ENCODE measurements around the gene S100A7A.

Gene S100A7A

GRCh38 chr1:153429266-153430165, 13.2 kb downstream of the S100A7A start:
- no peaks in the 10 kb centered on the region for H3K36me3 ChIP-seq (ENCODE audit: control insufficient read depth in 1 of 2, insufficient read depth in 2 of 2, low read length in 2 of 2)
- no peaks in the 10 kb centered on the region for H3K27me3 ChIP-seq (ENCODE audit: low read depth, low read length)
- H3K4me3 ChIP-seq (ENCODE audit: low read depth in 1 of 2, low read length in 2 of 2) = no peak overlapping the region
- H3K4me1 ChIP-seq (ENCODE audit: control insufficient read depth in 1 of 2, insufficient read depth in 2 of 2, low read length in 2 of 2) = no peaks in the 10 kb centered on the region
- no peaks in the 10 kb centered on the region for H3K9me3 ChIP-seq (ENCODE audit: control insufficient read depth in 1 of 2, low read length in 2 of 2)
- H3K27ac ChIP-seq (ENCODE audit: low read length) = no peak overlapping the region

- Histone ChIP-seq H3K4me1 (ENCODE audit: control insufficient read depth in 1 of 2, insufficient read depth in 2 of 2, low read length in 2 of 2) (no peaks in the 10 kb centered on the region), H3K27me3 (ENCODE audit: low read depth, low read length) (no peaks in the 10 kb centered on the region), H3K9me3 (ENCODE audit: control insufficient read depth in 1 of 2, low read length in 2 of 2) (no peaks in the 10 kb centered on the region), H3K27ac (ENCODE audit: low read length) (no peak overlapping the region), H3K4me3 (ENCODE audit: low read depth in 1 of 2, low read length in 2 of 2) (no peak overlapping the region), H3K36me3 (ENCODE audit: control insufficient read depth in 1 of 2, insufficient read depth in 2 of 2, low read length in 2 of 2) (no peaks in the 10 kb centered on the region)
Observed at GRCh38 chr1:153430166-153430553, 13.8 kb downstream of the S100A7A start.

GRCh38 chr1:153430561-153430960, 14.2 kb downstream of the S100A7A start:
- Histone ChIP-seq H3K27ac (ENCODE audit: low read length) (no peak overlapping the region), H3K9me3 (ENCODE audit: control insufficient read depth in 1 of 2, low read length in 2 of 2) (no peaks in the 10 kb centered on the region), H3K36me3 (ENCODE audit: control insufficient read depth in 1 of 2, insufficient read depth in 2 of 2, low read length in 2 of 2) (no peaks in the 10 kb centered on the region), H3K4me1 (ENCODE audit: control insufficient read depth in 1 of 2, insufficient read depth in 2 of 2, low read length in 2 of 2) (no peaks in the 10 kb centered on the region), H3K4me3 (ENCODE audit: low read depth in 1 of 2, low read length in 2 of 2) (no peak overlapping the region), H3K27me3 (ENCODE audit: low read depth, low read length) (no peaks in the 10 kb centered on the region)

GRCh38 chr1:153431002-153431401, 14.7 kb downstream of the S100A7A start:
- Histone ChIP-seq H3K27me3 (ENCODE audit: low read depth, low read length) (no peaks in the 10 kb centered on the region), H3K4me1 (ENCODE audit: control insufficient read depth in 1 of 2, insufficient read depth in 2 of 2, low read length in 2 of 2) (no peaks in the 10 kb centered on the region), H3K36me3 (ENCODE audit: control insufficient read depth in 1 of 2, insufficient read depth in 2 of 2, low read length in 2 of 2) (no peaks in the 10 kb centered on the region), H3K4me3 (ENCODE audit: low read depth in 1 of 2, low read length in 2 of 2) (no peak overlapping the region), H3K27ac (ENCODE audit: low read length) (no peak overlapping the region), H3K9me3 (ENCODE audit: control insufficient read depth in 1 of 2, low read length in 2 of 2) (no peaks in the 10 kb centered on the region)

- Histone ChIP-seq H3K9me3 (ENCODE audit: control insufficient read depth in 1 of 2, low read length in 2 of 2) (no peaks in the 10 kb centered on the region), H3K36me3 (ENCODE audit: control insufficient read depth in 1 of 2, insufficient read depth in 2 of 2, low read length in 2 of 2) (no peaks in the 10 kb centered on the region), H3K27me3 (ENCODE audit: low read depth, low read length) (no peaks in the 10 kb centered on the region), H3K4me1 (ENCODE audit: control insufficient read depth in 1 of 2, insufficient read depth in 2 of 2, low read length in 2 of 2) (no peaks in the 10 kb centered on the region), H3K4me3 (ENCODE audit: low read depth in 1 of 2, low read length in 2 of 2) (no peak overlapping the region), H3K27ac (ENCODE audit: low read length) (no peak overlapping the region)
Observed at GRCh38 chr1:153431427-153431826, 15.1 kb downstream of the S100A7A start.

GRCh38 chr1:153431928-153432327, 15.6 kb downstream of the S100A7A start:
- Histone ChIP-seq H3K9me3 (ENCODE audit: control insufficient read depth in 1 of 2, low read length in 2 of 2) (no peaks in the 10 kb centered on the region), H3K4me3 (ENCODE audit: low read depth in 1 of 2, low read length in 2 of 2) (no peak overlapping the region), H3K4me1 (ENCODE audit: control insufficient read depth in 1 of 2, insufficient read depth in 2 of 2, low read length in 2 of 2) (no peaks in the 10 kb centered on the region), H3K27me3 (ENCODE audit: low read depth, low read length) (no peaks in the 10 kb centered on the region), H3K27ac (ENCODE audit: low read length) (no peak overlapping the region), H3K36me3 (ENCODE audit: control insufficient read depth in 1 of 2, insufficient read depth in 2 of 2, low read length in 2 of 2) (no peaks in the 10 kb centered on the region)

GRCh38 chr1:153432874-153433681, 16.8 kb downstream of the S100A7A start:
- Histone ChIP-seq H3K27me3 (ENCODE audit: low read depth, low read length) (no peaks in the 10 kb centered on the region), H3K9me3 (ENCODE audit: control insufficient read depth in 1 of 2, low read length in 2 of 2) (no peaks in the 10 kb centered on the region), H3K4me3 (ENCODE audit: low read depth in 1 of 2, low read length in 2 of 2) (no peak overlapping the region), H3K36me3 (ENCODE audit: control insufficient read depth in 1 of 2, insufficient read depth in 2 of 2, low read length in 2 of 2) (no peaks in the 10 kb centered on the region), H3K27ac (ENCODE audit: low read length) (no peak overlapping the region), H3K4me1 (ENCODE audit: control insufficient read depth in 1 of 2, insufficient read depth in 2 of 2, low read length in 2 of 2) (no peaks in the 10 kb centered on the region)

- no peak overlapping the region for H3K4me3 ChIP-seq (ENCODE audit: low read depth in 1 of 2, low read length in 2 of 2)
- H3K4me1 ChIP-seq (ENCODE audit: control insufficient read depth in 1 of 2, insufficient read depth in 2 of 2, low read length in 2 of 2) = no peaks in the 10 kb centered on the region
- H3K36me3 ChIP-seq (ENCODE audit: control insufficient read depth in 1 of 2, insufficient read depth in 2 of 2, low read length in 2 of 2) = no peaks in the 10 kb centered on the region
- no peaks in the 10 kb centered on the region for H3K9me3 ChIP-seq (ENCODE audit: control insufficient read depth in 1 of 2, low read length in 2 of 2)
- no peak overlapping the region for H3K27ac ChIP-seq (ENCODE audit: low read length)
- no peaks in the 10 kb centered on the region for H3K27me3 ChIP-seq (ENCODE audit: low read depth, low read length)
Observed at GRCh38 chr1:153434746-153435455, 18.6 kb downstream of the S100A7A start.

- Histone ChIP-seq H3K4me1 (ENCODE audit: control insufficient read depth in 1 of 2, insufficient read depth in 2 of 2, low read length in 2 of 2) (no peaks in the 10 kb centered on the region), H3K9me3 (ENCODE audit: control insufficient read depth in 1 of 2, low read length in 2 of 2) (no peaks in the 10 kb centered on the region), H3K27me3 (ENCODE audit: low read depth, low read length) (no peaks in the 10 kb centered on the region), H3K4me3 (ENCODE audit: low read depth in 1 of 2, low read length in 2 of 2) (no peak overlapping the region), H3K27ac (ENCODE audit: low read length) (no peak overlapping the region), H3K36me3 (ENCODE audit: control insufficient read depth in 1 of 2, insufficient read depth in 2 of 2, low read length in 2 of 2) (no peaks in the 10 kb centered on the region)
Observed at GRCh38 chr1:153437236-153437635, 20.9 kb downstream of the S100A7A start.

- Histone ChIP-seq H3K36me3 (ENCODE audit: control insufficient read depth in 1 of 2, insufficient read depth in 2 of 2, low read length in 2 of 2) (no peaks in the 10 kb centered on the region), H3K27ac (ENCODE audit: low read length) (no peak overlapping the region), H3K27me3 (ENCODE audit: low read depth, low read length) (no peaks in the 10 kb centered on the region), H3K4me3 (ENCODE audit: low read depth in 1 of 2, low read length in 2 of 2) (no peak overlapping the region), H3K9me3 (ENCODE audit: control insufficient read depth in 1 of 2, low read length in 2 of 2) (peaks cover 0 to 5% of the 10 kb centered on the region in 2 donors), H3K4me1 (ENCODE audit: control insufficient read depth in 1 of 2, insufficient read depth in 2 of 2, low read length in 2 of 2) (no peaks in the 10 kb centered on the region)
Observed at GRCh38 chr1:153438599-153438998, 22.3 kb downstream of the S100A7A start.

- no peak overlapping the region for H3K4me3 ChIP-seq (ENCODE audit: low read depth in 1 of 2, low read length in 2 of 2)
- no peak overlapping the region for H3K27ac ChIP-seq (ENCODE audit: low read length)
- H3K9me3 ChIP-seq (ENCODE audit: control insufficient read depth in 1 of 2, low read length in 2 of 2) = peaks cover 0 to 5% of the 10 kb centered on the region in 2 donors
- no peaks in the 10 kb centered on the region for H3K27me3 ChIP-seq (ENCODE audit: low read depth, low read length)
- no peaks in the 10 kb centered on the region for H3K4me1 ChIP-seq (ENCODE audit: control insufficient read depth in 1 of 2, insufficient read depth in 2 of 2, low read length in 2 of 2)
- H3K36me3 ChIP-seq (ENCODE audit: control insufficient read depth in 1 of 2, insufficient read depth in 2 of 2, low read length in 2 of 2) = no peaks in the 10 kb centered on the region
Observed at GRCh38 chr1:153439273-153439672, 23.0 kb downstream of the S100A7A start.
